ENCODE results near the gene KLF1.
A peak's percentile ranks its signal among the peaks of the same experiment; 100 is the strongest.

The KLF1 gene

DNA sequence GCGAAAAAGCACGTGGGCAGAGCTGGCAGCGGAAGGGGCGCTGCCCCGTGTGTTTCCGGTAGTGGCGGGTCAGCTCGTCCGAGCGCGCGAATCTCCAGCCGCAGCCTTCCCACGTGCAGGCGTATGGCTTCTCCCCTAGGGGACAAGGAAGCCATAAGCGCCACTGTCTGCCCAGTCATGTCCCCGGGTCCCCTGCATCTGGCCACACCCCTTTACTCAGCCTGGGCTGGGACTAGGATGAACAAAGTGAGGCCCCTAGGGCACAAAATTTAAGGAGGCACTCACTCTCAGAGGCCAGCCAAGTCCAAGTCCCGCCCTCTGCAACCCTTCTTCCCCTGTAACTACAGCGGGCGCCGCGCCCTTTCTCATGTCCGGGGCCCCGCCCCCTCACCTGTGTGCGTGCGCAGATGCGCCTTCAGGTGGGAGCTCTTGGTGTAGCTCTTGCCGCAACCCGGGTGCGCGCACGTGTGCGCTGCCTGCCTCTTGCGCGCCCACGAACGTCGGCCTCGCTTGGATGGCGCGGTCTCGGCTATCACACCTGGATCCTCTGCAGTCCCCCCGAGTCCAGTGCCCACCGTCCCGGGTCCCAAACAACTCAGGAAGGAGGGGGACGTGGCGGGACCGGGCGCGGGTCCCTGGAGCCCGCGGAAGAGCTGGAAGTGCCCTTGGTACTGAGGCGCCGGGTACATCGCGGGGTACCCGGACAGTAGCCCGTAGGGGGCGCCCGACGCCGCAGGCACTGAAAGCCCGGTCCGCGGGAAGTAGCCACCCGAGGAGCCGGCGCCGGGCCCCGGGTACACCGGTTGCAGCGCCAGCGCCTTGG, 1.9 kb downstream of the KLF1 start:
- Histone ChIP-seq H4K91ac (ENCODE audit: low read depth, low read length, poor library complexity) (no peak overlapping the region), H4K8ac (ENCODE audit: low read depth, low read length) (peak overlapping the region; percentile 82), H3K9me3 (replicated peaks in 1 of 2; ENCODE audit: control insufficient read depth in 2 of 2, insufficient read depth in 1 of 2, low read depth in 1 of 2, low read length in 2 of 2) (peaks cover 11 to 17% of the 10 kb centered on the region in 2 donors), H2BK15ac (ENCODE audit: low read length) (peak overlapping the region; percentile 89), H3K79me1 (ENCODE audit: low read depth, low read length) (no peaks in the 10 kb centered on the region), H3K27ac (replicated peaks; ENCODE audit: low read length) (no peak overlapping the region), H2BK12ac (ENCODE audit: low read length) (peak overlapping the region; percentile 63), H3K4me2 (ENCODE audit: insufficient read depth, low read length, poor library complexity, severe bottlenecking) (peak overlapping the region; percentile 89), H2BK5ac (ENCODE audit: low read length) (peak overlapping the region; percentile 10), H3K4ac (ENCODE audit: low read length) (no peak overlapping the region), H2BK120ac (ENCODE audit: low read depth, low read length) (no peak overlapping the region), H2AK5ac (ENCODE audit: low read depth, low read length) (peak overlapping the region; percentile 43), H3K4me3 (ENCODE audit: low read length in 2 of 2) (peak overlapping the region; percentile 15 to 72), H3K9ac (ENCODE audit: low read depth, low read length, poor library complexity) (no peak overlapping the region), H3K23ac (ENCODE audit: low read depth, low read length, poor library complexity) (peak overlapping the region; percentile 100), H3K4me1 (ENCODE audit: control insufficient read depth in 2 of 2, insufficient read depth in 1 of 2, low read depth in 1 of 2, low read length in 2 of 2) (peaks cover 4 to 8% of the 10 kb centered on the region in 2 donors), H3K36me3 (replicated peaks in 1 of 2; ENCODE audit: control insufficient read depth in 2 of 2, insufficient read depth in 2 of 2, low read length in 2 of 2) (no peaks in the 10 kb centered on the region), H3K14ac (ENCODE audit: low read length) (no peak overlapping the region), H3K18ac (ENCODE audit: low read length) (peak overlapping the region; percentile 90), H2AFZ (ENCODE audit: low read length) (peak overlapping the region; percentile 90), H3K27me3 (ENCODE audit: control insufficient read depth in 3 of 3, insufficient read depth in 3 of 3, low read depth in 1 of 3, low read length in 3 of 3) (peaks cover 11 to 78% (median 46%) of the 10 kb centered on the region in 3 experiments)
- WGBS, 2 donors (ENCODE audit: extremely low coverage in 2 of 2, insufficient read length in 2 of 2, insufficient replicate concordance in 1 of 2): no CpG with 5 or more reads among the region's 73 CpGs
- DNase-seq (ENCODE audit: low spot score): peak; percentile 42

DNA sequence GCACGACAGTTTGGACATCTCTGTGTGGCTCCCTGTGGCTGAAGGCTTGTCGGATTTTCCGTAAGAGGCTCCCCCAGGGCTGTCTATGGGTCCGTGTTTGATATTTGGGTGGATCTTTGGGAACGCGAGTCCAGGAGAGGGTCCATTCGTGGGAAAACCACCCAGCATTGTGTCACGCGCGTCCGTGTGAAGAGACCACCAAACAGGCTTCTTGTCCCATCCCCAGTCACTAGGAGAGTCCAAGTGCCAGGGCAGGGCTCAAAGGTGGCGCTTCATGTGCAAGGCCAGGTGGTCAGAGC, 2.4 kb downstream of the KLF1 start:
- Histone ChIP-seq H2BK120ac (ENCODE audit: low read depth, low read length) (no peak overlapping the region), H2BK15ac (ENCODE audit: low read length) (no peak overlapping the region), H2AK5ac (ENCODE audit: low read depth, low read length) (peak overlapping the region; percentile 11), H3K18ac (ENCODE audit: low read length) (peak overlapping the region; percentile 2), H4K8ac (ENCODE audit: low read depth, low read length) (no peak overlapping the region), H3K4ac (ENCODE audit: low read length) (no peak overlapping the region), H3K79me1 (ENCODE audit: low read depth, low read length) (no peaks in the 10 kb centered on the region), H3K36me3 (replicated peaks in 1 of 2; ENCODE audit: control insufficient read depth in 2 of 2, insufficient read depth in 2 of 2, low read length in 2 of 2) (no peaks in the 10 kb centered on the region), H2BK12ac (ENCODE audit: low read length) (no peak overlapping the region), H3K9me3 (replicated peaks in 1 of 2; ENCODE audit: control insufficient read depth in 2 of 2, insufficient read depth in 1 of 2, low read depth in 1 of 2, low read length in 2 of 2) (peaks cover 11 to 17% of the 10 kb centered on the region in 2 donors), H3K9ac (ENCODE audit: low read depth, low read length, poor library complexity) (no peak overlapping the region), H4K91ac (ENCODE audit: low read depth, low read length, poor library complexity) (no peak overlapping the region), H3K27me3 (ENCODE audit: control insufficient read depth in 3 of 3, insufficient read depth in 3 of 3, low read depth in 1 of 3, low read length in 3 of 3) (peaks cover 11 to 79% (median 46%) of the 10 kb centered on the region in 3 experiments), H3K27ac (replicated peaks; ENCODE audit: low read length) (no peak overlapping the region), H2AFZ (ENCODE audit: low read length) (peak overlapping the region; percentile 90), H2BK5ac (ENCODE audit: low read length) (peak overlapping the region; percentile 10), H3K4me1 (ENCODE audit: control insufficient read depth in 2 of 2, insufficient read depth in 1 of 2, low read depth in 1 of 2, low read length in 2 of 2) (peaks cover 3 to 8% of the 10 kb centered on the region in 2 donors), H3K4me2 (ENCODE audit: insufficient read depth, low read length, poor library complexity, severe bottlenecking) (peak overlapping the region; percentile 89), H3K4me3 (ENCODE audit: low read length in 2 of 2) (peak overlapping the region in 1 of 2 donors; percentile 72), H3K23ac (ENCODE audit: low read depth, low read length, poor library complexity) (peak overlapping the region; percentile 100), H3K14ac (ENCODE audit: low read length) (no peak overlapping the region)
- no CpG with 5 or more reads among the region's 12 CpGs for WGBS, 2 donors (ENCODE audit: extremely low coverage in 2 of 2, insufficient read length in 2 of 2, insufficient replicate concordance in 1 of 2)
- DNase-seq (ENCODE audit: low spot score): no peak

DNA sequence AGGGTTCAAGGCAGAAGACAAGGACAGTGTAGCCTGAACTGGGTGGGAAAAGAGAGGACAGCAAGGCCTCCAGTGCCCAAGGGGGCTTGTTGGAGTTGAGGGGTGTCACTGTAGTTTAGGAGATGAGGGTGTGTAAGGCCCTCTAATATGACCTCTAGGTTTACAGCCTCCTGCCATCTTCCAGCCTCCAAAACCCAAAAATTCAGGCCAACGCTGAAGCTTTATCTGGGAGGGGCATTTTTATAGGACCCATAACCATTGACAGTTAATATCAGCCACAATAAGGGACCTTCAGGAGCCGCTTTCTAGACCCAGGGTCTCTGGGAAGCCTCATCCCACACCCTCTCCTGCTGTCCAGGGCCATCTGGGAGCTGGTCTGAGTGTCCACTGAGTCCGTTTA, 2.8 kb downstream of the KLF1 start:
- no peak overlapping the region for H2AK5ac ChIP-seq (ENCODE audit: low read depth, low read length)
- peaks cover 3 to 8% of the 10 kb centered on the region in 2 donors for H3K4me1 ChIP-seq (ENCODE audit: control insufficient read depth in 2 of 2, insufficient read depth in 1 of 2, low read depth in 1 of 2, low read length in 2 of 2)
- H2AFZ ChIP-seq (ENCODE audit: low read length): no peak overlapping the region
- H4K8ac ChIP-seq (ENCODE audit: low read depth, low read length): no peak overlapping the region
- H3K9ac ChIP-seq (ENCODE audit: low read depth, low read length, poor library complexity): no peak overlapping the region
- H4K91ac ChIP-seq (ENCODE audit: low read depth, low read length, poor library complexity): no peak overlapping the region
- H3K4me3 ChIP-seq (ENCODE audit: low read length in 2 of 2): no peak overlapping the region
- H3K9me3 ChIP-seq (replicated peaks in 1 of 2; ENCODE audit: control insufficient read depth in 2 of 2, insufficient read depth in 1 of 2, low read depth in 1 of 2, low read length in 2 of 2): peaks cover 11 to 17% of the 10 kb centered on the region in 2 donors
- H3K14ac ChIP-seq (ENCODE audit: low read length): no peak overlapping the region
- H2BK12ac ChIP-seq (ENCODE audit: low read length): no peak overlapping the region
- no peak overlapping the region for H2BK15ac ChIP-seq (ENCODE audit: low read length)
- no peaks in the 10 kb centered on the region for H3K36me3 ChIP-seq (replicated peaks in 1 of 2; ENCODE audit: control insufficient read depth in 2 of 2, insufficient read depth in 2 of 2, low read length in 2 of 2)
- no peak overlapping the region for H3K4me2 ChIP-seq (ENCODE audit: insufficient read depth, low read length, poor library complexity, severe bottlenecking)
- H2BK5ac ChIP-seq (ENCODE audit: low read length): no peak overlapping the region
- no peak overlapping the region for H3K23ac ChIP-seq (ENCODE audit: low read depth, low read length, poor library complexity)
- peaks cover 11 to 79% (median 46%) of the 10 kb centered on the region in 3 experiments for H3K27me3 ChIP-seq (ENCODE audit: control insufficient read depth in 3 of 3, insufficient read depth in 3 of 3, low read depth in 1 of 3, low read length in 3 of 3)
- H3K79me1 ChIP-seq (ENCODE audit: low read depth, low read length): no peaks in the 10 kb centered on the region
- WGBS, 2 donors (ENCODE audit: extremely low coverage in 2 of 2, insufficient read length in 2 of 2, insufficient replicate concordance in 1 of 2): no CpG with 5 or more reads among the region's 3 CpGs
- DNase-seq (ENCODE audit: low spot score): no peak
- H3K27ac ChIP-seq (replicated peaks; ENCODE audit: low read length): no peak overlapping the region
- no peak overlapping the region for H3K18ac ChIP-seq (ENCODE audit: low read length)
- no peak overlapping the region for H2BK120ac ChIP-seq (ENCODE audit: low read depth, low read length)
- no peak overlapping the region for H3K4ac ChIP-seq (ENCODE audit: low read length)

DNA sequence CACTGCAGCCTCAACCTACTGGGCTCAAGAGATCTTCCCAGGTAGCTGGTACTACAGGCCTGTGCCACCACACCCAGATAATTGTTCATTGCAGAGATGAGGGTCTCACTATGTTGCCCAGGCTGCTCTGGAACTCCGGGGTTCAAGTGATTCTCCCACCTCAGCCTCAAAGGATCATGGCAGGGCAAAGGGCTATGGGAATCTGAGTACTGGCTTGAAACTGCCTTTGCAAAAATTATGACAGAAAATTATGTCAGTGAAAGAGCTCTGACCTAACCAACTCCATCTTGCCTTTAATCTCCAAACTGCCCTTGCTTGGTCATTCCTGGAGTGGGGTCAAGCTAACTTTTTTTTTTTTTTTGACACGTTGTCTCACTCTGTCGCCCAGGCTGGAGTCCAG, 4.4 kb downstream of the KLF1 start:
- no peak overlapping the region for H3K14ac ChIP-seq (ENCODE audit: low read length)
- H2BK120ac ChIP-seq (ENCODE audit: low read depth, low read length): no peak overlapping the region
- no peak overlapping the region for H2BK12ac ChIP-seq (ENCODE audit: low read length)
- WGBS, 2 donors (ENCODE audit: extremely low coverage in 2 of 2, insufficient read length in 2 of 2, insufficient replicate concordance in 1 of 2): no CpG with 5 or more reads among the region's 3 CpGs
- no peak overlapping the region for H3K23ac ChIP-seq (ENCODE audit: low read depth, low read length, poor library complexity)
- no peak overlapping the region for H4K91ac ChIP-seq (ENCODE audit: low read depth, low read length, poor library complexity)
- H3K4me3 ChIP-seq (ENCODE audit: low read length in 2 of 2): no peak overlapping the region
- H3K4me1 ChIP-seq (ENCODE audit: control insufficient read depth in 2 of 2, insufficient read depth in 1 of 2, low read depth in 1 of 2, low read length in 2 of 2): peaks cover 3 to 8% of the 10 kb centered on the region in 2 donors
- no peak for DNase-seq (ENCODE audit: low spot score)
- no peak overlapping the region for H2AFZ ChIP-seq (ENCODE audit: low read length)
- no peak overlapping the region for H3K4me2 ChIP-seq (ENCODE audit: insufficient read depth, low read length, poor library complexity, severe bottlenecking)
- no peaks in the 10 kb centered on the region for H3K79me1 ChIP-seq (ENCODE audit: low read depth, low read length)
- H3K27me3 ChIP-seq (ENCODE audit: control insufficient read depth in 3 of 3, insufficient read depth in 3 of 3, low read depth in 1 of 3, low read length in 3 of 3): peaks cover 11 to 64% (median 46%) of the 10 kb centered on the region in 3 experiments
- no peak overlapping the region for H3K9ac ChIP-seq (ENCODE audit: low read depth, low read length, poor library complexity)
- no peak overlapping the region for H3K18ac ChIP-seq (ENCODE audit: low read length)
- no peaks in the 10 kb centered on the region for H3K36me3 ChIP-seq (replicated peaks in 1 of 2; ENCODE audit: control insufficient read depth in 2 of 2, insufficient read depth in 2 of 2, low read length in 2 of 2)
- H2BK15ac ChIP-seq (ENCODE audit: low read length): no peak overlapping the region
- no peak overlapping the region for H3K4ac ChIP-seq (ENCODE audit: low read length)
- H3K9me3 ChIP-seq (replicated peaks in 1 of 2; ENCODE audit: control insufficient read depth in 2 of 2, insufficient read depth in 1 of 2, low read depth in 1 of 2, low read length in 2 of 2): peaks cover 11 to 17% of the 10 kb centered on the region in 2 donors
- no peak overlapping the region for H2BK5ac ChIP-seq (ENCODE audit: low read length)
- no peak overlapping the region for H3K27ac ChIP-seq (replicated peaks; ENCODE audit: low read length)
- no peak overlapping the region for H4K8ac ChIP-seq (ENCODE audit: low read depth, low read length)
- H2AK5ac ChIP-seq (ENCODE audit: low read depth, low read length): no peak overlapping the region

All from neuronal stem cell (in vitro differentiated cells).